Neural cell (in vitro differentiated cells): ENCODE measurements around the gene CHKA.

Experiments
- EP300 ChIP-seq: fragments of 450-650 bp; conservative IDR thresholded peaks from 2 replicates; pipeline ENCODE4 v1.6.1; 2014; ENCODE audit warnings: antibody characterized with exemption, mild to moderate bottlenecking, moderate library complexity; ENCODE audit not compliant: poor library complexity, severe bottlenecking
- EZH2 ChIP-seq: fragments of 200-600, 300-800 bp; shearing (Covaris generic), sonication (generic); IDR thresholded peaks from 2 replicates; pipeline ENCODE4 v1.6.1; 2014; ENCODE audit warnings: antibody characterized with exemption, low read length, borderline replicate concordance, mild to moderate bottlenecking; ENCODE audit not compliant: insufficient read depth, poor library complexity, severe bottlenecking
- POLR2AphosphoS5 ChIP-seq: IDR thresholded peaks from 2 replicates; pipeline ENCODE4 v1.6.1; 2012

GRCh38 chr11:68049509-68050370 is 71.4 kb downstream of the CHKA start:
- no peak for TF ChIP-seq POLR2AphosphoS5
- no peak for TF ChIP-seq EP300
- no peak for TF ChIP-seq EZH2
